Activated T-cell treated with anti-CD3 and anti-CD28 coated beads, Interleukin-2, amount 50 U/mL, for 24 hours (primary cell): ENCODE results near the gene GTPBP1.
A peak's percentile ranks its signal among the peaks of the same experiment; 100 is the strongest.

ENCODE experiments used
- DNase-seq: peaks from one replicate; pipeline ENCODE4 v3.0.0-alpha.2; 2020
- H3K27ac Mint-ChIP-seq: 2 replicates; pipeline ENCODE4 v1.8.0; 2020; ENCODE audit warnings: mild to moderate bottlenecking, mixed read lengths
- H3K27me3 Mint-ChIP-seq: 2 replicates; pipeline ENCODE4 v1.8.0; 2020; ENCODE audit warnings: mixed read lengths
- H3K36me3 Mint-ChIP-seq: 2 replicates; pipeline ENCODE4 v1.8.0; 2020; ENCODE audit warnings: low read depth, mixed read lengths
- H3K4me1 Mint-ChIP-seq: 2 replicates; pipeline ENCODE4 v1.8.0; 2020; ENCODE audit warnings: low read depth, mixed read lengths
- H3K4me3 Mint-ChIP-seq: 2 replicates; pipeline ENCODE4 v1.8.0; 2020; ENCODE audit warnings: mild to moderate bottlenecking, moderate library complexity, mixed read lengths
- H3K9me3 Mint-ChIP-seq: 2 replicates; pipeline ENCODE4 v1.8.0; 2020; ENCODE audit warnings: mixed read lengths

The GTPBP1 gene

GRCh38 chr22:38727123-38727522 lies 21.4 kb downstream of the GTPBP1 start:
- H3K36me3 Mint-ChIP-seq: peaks cover 100% of the 10 kb centered on the region
- H3K4me1 Mint-ChIP-seq: peaks cover 2% of the 10 kb centered on the region
- no peaks in the 10 kb centered on the region for H3K9me3 Mint-ChIP-seq
- H3K27ac Mint-ChIP-seq: peak overlapping the region; percentile 48
- no peaks in the 10 kb centered on the region for H3K27me3 Mint-ChIP-seq
- H3K4me3 Mint-ChIP-seq: no peak overlapping the region
- no peak for DNase-seq

- no peak for DNase-seq
- peaks cover 100% of the 10 kb centered on the region for H3K36me3 Mint-ChIP-seq
- H3K27me3 Mint-ChIP-seq: no peaks in the 10 kb centered on the region
- H3K4me1 Mint-ChIP-seq: peaks cover 3% of the 10 kb centered on the region
- H3K9me3 Mint-ChIP-seq: no peaks in the 10 kb centered on the region
- peak overlapping the region; percentile 42 for H3K27ac Mint-ChIP-seq
- no peak overlapping the region for H3K4me3 Mint-ChIP-seq
Observed at GRCh38 chr22:38727530-38728451, 22.0 kb downstream of the GTPBP1 start.

- DNase-seq: no peak
- Mint-ChIP-seq H3K27ac (peak overlapping the region; percentile 74), H3K27me3 (no peaks in the 10 kb centered on the region), H3K36me3 (peaks cover 100% of the 10 kb centered on the region), H3K9me3 (no peaks in the 10 kb centered on the region), H3K4me3 (no peak overlapping the region), H3K4me1 (peaks cover 10% of the 10 kb centered on the region)
Observed at GRCh38 chr22:38728871-38729796, 23.4 kb downstream of the GTPBP1 start.

- H3K27me3 Mint-ChIP-seq: no peaks in the 10 kb centered on the region
- DNase-seq: no peak
- H3K9me3 Mint-ChIP-seq: no peaks in the 10 kb centered on the region
- no peak overlapping the region for H3K4me3 Mint-ChIP-seq
- peaks cover 16% of the 10 kb centered on the region for H3K4me1 Mint-ChIP-seq
- H3K27ac Mint-ChIP-seq: peak overlapping the region; percentile 42
- H3K36me3 Mint-ChIP-seq: peaks cover 100% of the 10 kb centered on the region
Observed at GRCh38 chr22:38729946-38730345, 24.2 kb downstream of the GTPBP1 start.

- no peaks in the 10 kb centered on the region for H3K27me3 Mint-ChIP-seq
- H3K9me3 Mint-ChIP-seq: no peaks in the 10 kb centered on the region
- peak overlapping the region; percentile 42 for H3K27ac Mint-ChIP-seq
- H3K4me3 Mint-ChIP-seq: no peak overlapping the region
- peaks cover 100% of the 10 kb centered on the region for H3K36me3 Mint-ChIP-seq
- DNase-seq: no peak
- H3K4me1 Mint-ChIP-seq: peaks cover 20% of the 10 kb centered on the region
Observed at GRCh38 chr22:38730411-38730871, 24.7 kb downstream of the GTPBP1 start.

- Mint-ChIP-seq H3K27me3 (no peaks in the 10 kb centered on the region), H3K4me3 (no peak overlapping the region), H3K9me3 (no peaks in the 10 kb centered on the region), H3K4me1 (peaks cover 31% of the 10 kb centered on the region), H3K36me3 (peaks cover 100% of the 10 kb centered on the region), H3K27ac (peak overlapping the region; percentile 83)
- DNase-seq: no peak
Observed at GRCh38 chr22:38731703-38732161, 26.0 kb downstream of the GTPBP1 start.

GRCh38 chr22:38732251-38732815 lies 26.6 kb downstream of the GTPBP1 start:
- Mint-ChIP-seq H3K4me1 (peaks cover 35% of the 10 kb centered on the region), H3K4me3 (no peak overlapping the region), H3K27me3 (no peaks in the 10 kb centered on the region), H3K27ac (peak overlapping the region; percentile 83), H3K36me3 (peaks cover 100% of the 10 kb centered on the region), H3K9me3 (no peaks in the 10 kb centered on the region)
- no peak for DNase-seq

GRCh38 chr22:38733329-38733723 lies 27.6 kb downstream of the GTPBP1 start:
- DNase-seq: peak; percentile 70
- peaks cover 100% of the 10 kb centered on the region for H3K36me3 Mint-ChIP-seq
- H3K27ac Mint-ChIP-seq: peak overlapping the region; percentile 83
- H3K9me3 Mint-ChIP-seq: no peaks in the 10 kb centered on the region
- H3K4me3 Mint-ChIP-seq: no peak overlapping the region
- no peaks in the 10 kb centered on the region for H3K27me3 Mint-ChIP-seq
- peaks cover 44% of the 10 kb centered on the region for H3K4me1 Mint-ChIP-seq

GRCh38 chr22:38733724-38734381 lies 28.1 kb downstream of the GTPBP1 start:
- no peaks in the 10 kb centered on the region for H3K27me3 Mint-ChIP-seq
- peaks cover 100% of the 10 kb centered on the region for H3K36me3 Mint-ChIP-seq
- no peak for DNase-seq
- H3K4me3 Mint-ChIP-seq: no peak overlapping the region
- peaks cover 47% of the 10 kb centered on the region for H3K4me1 Mint-ChIP-seq
- no peaks in the 10 kb centered on the region for H3K9me3 Mint-ChIP-seq
- H3K27ac Mint-ChIP-seq: peak overlapping the region; percentile 83

- H3K9me3 Mint-ChIP-seq: no peaks in the 10 kb centered on the region
- H3K36me3 Mint-ChIP-seq: peaks cover 100% of the 10 kb centered on the region
- peaks cover 48% of the 10 kb centered on the region for H3K4me1 Mint-ChIP-seq
- DNase-seq: no peak
- H3K4me3 Mint-ChIP-seq: no peak overlapping the region
- H3K27ac Mint-ChIP-seq: peak overlapping the region; percentile 83
- no peaks in the 10 kb centered on the region for H3K27me3 Mint-ChIP-seq
Observed at GRCh38 chr22:38734421-38735100, 28.8 kb downstream of the GTPBP1 start.

GRCh38 chr22:38735126-38735464 lies 29.4 kb downstream of the GTPBP1 start:
- DNase-seq: no peak
- Mint-ChIP-seq H3K27ac (peak overlapping the region; percentile 83), H3K4me3 (no peak overlapping the region), H3K4me1 (peaks cover 48% of the 10 kb centered on the region), H3K27me3 (no peaks in the 10 kb centered on the region), H3K36me3 (peaks cover 100% of the 10 kb centered on the region), H3K9me3 (no peaks in the 10 kb centered on the region)

GRCh38 chr22:38735465-38736256 lies 29.9 kb downstream of the GTPBP1 start:
- Mint-ChIP-seq H3K27ac (peak overlapping the region; percentile 83), H3K9me3 (no peaks in the 10 kb centered on the region), H3K36me3 (peaks cover 100% of the 10 kb centered on the region), H3K4me3 (no peak overlapping the region), H3K27me3 (no peaks in the 10 kb centered on the region), H3K4me1 (peaks cover 48% of the 10 kb centered on the region)
- no peak for DNase-seq

GRCh38 chr22:38736257-38736570 lies 30.5 kb downstream of the GTPBP1 start:
- Mint-ChIP-seq H3K36me3 (peaks cover 100% of the 10 kb centered on the region), H3K4me1 (peaks cover 52% of the 10 kb centered on the region), H3K4me3 (no peak overlapping the region), H3K9me3 (no peaks in the 10 kb centered on the region), H3K27me3 (no peaks in the 10 kb centered on the region), H3K27ac (peak overlapping the region; percentile 83)
- no peak for DNase-seq
